ENCODE measurements around the gene METTL8. TPM values are rescaled to one million over a fixed set of nuclear protein-coding genes. Genes with fewer than 3 reads are reported as not detected.

METTL8 gene
- total RNA-seq, 1 experiment from 2014 or later: 34.4 TPM

GRCh38 chr2:171347591-171348032 is 86.2 kb downstream of the METTL8 start:
- ChIA-PET POLR2A (no interaction called here), RAD21 (ENCODE audit: low non-redundant PET in 1 of 2, low total read pairs in 2 of 2, uncharacterized antibody in 2 of 2, unreplicated experiment in 2 of 2) (no interaction called here), CTCF (no interaction called here)
- peaks cover 9 to 13% of the 10 kb centered on the region in 2 experiments; a peak in 2 of 4 replicates for H3K4me1 ChIP-seq (ENCODE audit: control insufficient read depth in 1 of 2, insufficient read depth in 2 of 2, low read length in 2 of 2)
- ATAC-seq: peak; percentile 75
- no peaks in the 10 kb centered on the region for H3K36me3 ChIP-seq (ENCODE audit: control insufficient read depth in 1 of 2, insufficient read depth in 2 of 2, low read length in 2 of 2)
- H3K4me2 ChIP-seq (ENCODE audit: low read length): peak overlapping the region; percentile 4
- H2AFZ ChIP-seq (ENCODE audit: low read depth, low read length, poor library complexity, severe bottlenecking): no peak overlapping the region
- no peak overlapping the region for H3K9ac ChIP-seq (ENCODE audit: low read length)
- no peaks in the 10 kb centered on the region for H3K79me2 ChIP-seq (ENCODE audit: insufficient read depth, low read length)
- no peaks in the 10 kb centered on the region for H3K9me3 ChIP-seq (ENCODE audit: control insufficient read depth in 1 of 2, insufficient read depth in 1 of 2, low read depth in 1 of 2, low read length in 2 of 2)
- peak; percentile 28 for DNase-seq (ENCODE audit: low read depth, low spot score)
- no peaks in the 10 kb centered on the region for H4K20me1 ChIP-seq (ENCODE audit: insufficient read depth)
- H3K4me3 ChIP-seq (replicated peaks in 1 of 2; ENCODE audit: low read depth in 1 of 2, low read length in 2 of 2): no peak overlapping the region
- BruUV-seq (replicated peaks): no TSS peak
- intact Hi-C loops (cut with micrococcal nuclease): no loop called here
- H3K27ac ChIP-seq (ENCODE audit: low read depth, low read length): peak overlapping the region; percentile 5; the same call in 1 of the 2 replicates
- no peaks in the 10 kb centered on the region for H3K27me3 ChIP-seq (ENCODE audit: insufficient read depth, low read length)
- H3K9me2 ChIP-seq (ENCODE audit: insufficient read depth): no peaks in the 10 kb centered on the region
- no peak for TF ChIP-seq REST (IDR thresholded peaks at IDR 0.05; ENCODE audit: low read depth)
- no peak for TF ChIP-seq CEBPB (IDR thresholded peaks at IDR 0.05; ENCODE audit: low read depth)
- TF ChIP-seq JUND (IDR thresholded peaks at IDR 0.05): peak; percentile 66
- no peak for TF ChIP-seq ELF1 (IDR thresholded peaks at IDR 0.05; ENCODE audit: borderline replicate concordance, low read depth)
- no peak for TF ChIP-seq ZNF274 (IDR thresholded peaks at IDR 0.05; ENCODE audit: low read depth, low read length)
- TF ChIP-seq RAD21 (IDR thresholded peaks at IDR 0.05; ENCODE audit: low read depth): no peak
- no peak for TF ChIP-seq ZFX (IDR thresholded peaks at IDR 0.05)
- TF ChIP-seq SRF (IDR thresholded peaks at IDR 0.05; ENCODE audit: low read depth): no peak
- TF ChIP-seq EGR1 (IDR thresholded peaks at IDR 0.05; ENCODE audit: low read depth): no peak
- TF ChIP-seq EZH2 (IDR thresholded peaks at IDR 0.05): no peak
- TF ChIP-seq EZH2phosphoT487 (IDR thresholded peaks at IDR 0.05; ENCODE audit: borderline replicate concordance): no peak
- TF ChIP-seq FOSL1 (IDR thresholded peaks at IDR 0.05; ENCODE audit: low read depth): peak; percentile 46
- TF ChIP-seq POLR2AphosphoS5 (IDR thresholded peaks at IDR 0.05; ENCODE audit: low read depth, low read length): no peak
- TF ChIP-seq SP1 (IDR thresholded peaks at IDR 0.05; ENCODE audit: low read depth): peak; percentile 34; the same call in 1 of the 2 replicates
- no peak for TF ChIP-seq POLR2A (IDR thresholded peaks at IDR 0.05; ENCODE audit: borderline replicate concordance, extremely low read depth, insufficient read depth, insufficient read length)
- TF ChIP-seq TCF7L2 (IDR thresholded peaks at IDR 0.05; ENCODE audit: borderline replicate concordance, extremely low read depth, insufficient read depth, insufficient read length): no peak
- TF ChIP-seq ATF3 (IDR thresholded peaks at IDR 0.05): no peak
- TF ChIP-seq CTCF (IDR thresholded peaks at IDR 0.05 in 2 of 3, conservative IDR thresholded peaks at IDR 0.05 in 1 of 3; ENCODE audit: borderline replicate concordance in 1 of 3, insufficient read depth in 1 of 3, low read depth in 2 of 3, low read length in 2 of 3): no peak
- TF ChIP-seq MAX (IDR thresholded peaks at IDR 0.05): peak; percentile 36; the same call in 1 of the 2 replicates
- TF ChIP-seq YY1 (IDR thresholded peaks at IDR 0.05; ENCODE audit: extremely low read depth, insufficient replicate concordance, low read depth, low read length): peak; percentile 25
- TF ChIP-seq CBX3 (IDR thresholded peaks at IDR 0.05; ENCODE audit: low read depth): no peak
- no peak for TF ChIP-seq ZBTB33 (IDR thresholded peaks at IDR 0.05; ENCODE audit: extremely low read depth, insufficient replicate concordance, low read length)

All from HCT116 (cell line).